OCI-LY3 (cell line): ENCODE measurements around the gene AQR.

Experiments
- H2AFZ ChIP-seq: fragments of 200-600, 300-600 bp; shearing (Covaris generic); 2 replicates; pipeline ENCODE4 v1.6.0; 2014; ENCODE audit warnings: antibody characterized with exemption, low read depth, low read length
- H3K27ac ChIP-seq: fragments of 200-600, 300-600 bp; sonication (generic); 2 replicates; pipeline ENCODE4 v1.5.1; 2014; ENCODE audit warnings: mild to moderate bottlenecking, low read length, moderate library complexity, mixed read lengths
- H3K27me3 ChIP-seq: fragments of 200-600, 300-600 bp; sonication (generic); 2 replicates; pipeline ENCODE4 v1.6.1; 2014; ENCODE audit warnings: low read depth, low read length, mixed read lengths
- H3K36me3 ChIP-seq: fragments of 200-600, 300-600 bp; sonication (generic); replicated peaks from 2 replicates; pipeline ENCODE3; 2014; ENCODE audit warnings: low read depth, low read length, mixed read lengths
- H3K4me1 ChIP-seq: fragments of 300-600, 200-600 bp; sonication (generic); 2 replicates; pipeline ENCODE4 v1.6.1; 2014; ENCODE audit warnings: low read length, mixed read lengths
- H3K4me2 ChIP-seq: fragments of 200-600, 300-600 bp; sonication (generic); 2 replicates; pipeline ENCODE4 v1.6.1; 2014; ENCODE audit warnings: low read length, mixed read lengths
- H3K4me3 ChIP-seq: fragments of 300-600, 200-600 bp; sonication (generic); 2 replicates; pipeline ENCODE4 v1.5.1; 2014; ENCODE audit warnings: antibody characterized with exemption, mild to moderate bottlenecking, low read length, moderate library complexity
- H3K79me2 ChIP-seq: fragments of 300-600, 200-600 bp; shearing (Covaris generic); 2 replicates; pipeline ENCODE4 v1.6.1; 2014; ENCODE audit warnings: mild to moderate bottlenecking, low read length, mixed read lengths
- H3K9ac ChIP-seq: fragments of 300-600, 200-600 bp; shearing (Covaris generic); 2 replicates; pipeline ENCODE4 v1.6.0; 2014; ENCODE audit warnings: mild to moderate bottlenecking, low read length, moderate library complexity
- H3K9me3 ChIP-seq: fragments of 200-600, 300-600 bp; shearing (Covaris generic); 2 replicates; pipeline ENCODE4 v1.6.1; 2014; ENCODE audit warnings: low read length, mixed read lengths; ENCODE audit not compliant: insufficient read depth
- H4K20me1 ChIP-seq: fragments of 200-600, 300-600 bp; sonication (generic); 2 replicates; pipeline ENCODE4 v1.6.1; 2016; ENCODE audit warnings: low read length, mixed read lengths; ENCODE audit not compliant: insufficient read depth
- EZH2phosphoT487 ChIP-seq: fragments of 200-600 bp; shearing (Covaris generic); IDR thresholded peaks from 2 replicates; pipeline ENCODE4 v1.6.1; 2018; ENCODE audit warnings: antibody characterized with exemption, mixed run types, low read depth
- TF ChIP-seq, protein P1 (sequence below): fragments of 200-600, 300-600 bp; sonication (generic); IDR thresholded peaks from 2 replicates; pipeline ENCODE4 v1.5.1; 2014; ENCODE audit warnings: antibody characterized with exemption, low read length, low read depth

AQR gene

DNA sequence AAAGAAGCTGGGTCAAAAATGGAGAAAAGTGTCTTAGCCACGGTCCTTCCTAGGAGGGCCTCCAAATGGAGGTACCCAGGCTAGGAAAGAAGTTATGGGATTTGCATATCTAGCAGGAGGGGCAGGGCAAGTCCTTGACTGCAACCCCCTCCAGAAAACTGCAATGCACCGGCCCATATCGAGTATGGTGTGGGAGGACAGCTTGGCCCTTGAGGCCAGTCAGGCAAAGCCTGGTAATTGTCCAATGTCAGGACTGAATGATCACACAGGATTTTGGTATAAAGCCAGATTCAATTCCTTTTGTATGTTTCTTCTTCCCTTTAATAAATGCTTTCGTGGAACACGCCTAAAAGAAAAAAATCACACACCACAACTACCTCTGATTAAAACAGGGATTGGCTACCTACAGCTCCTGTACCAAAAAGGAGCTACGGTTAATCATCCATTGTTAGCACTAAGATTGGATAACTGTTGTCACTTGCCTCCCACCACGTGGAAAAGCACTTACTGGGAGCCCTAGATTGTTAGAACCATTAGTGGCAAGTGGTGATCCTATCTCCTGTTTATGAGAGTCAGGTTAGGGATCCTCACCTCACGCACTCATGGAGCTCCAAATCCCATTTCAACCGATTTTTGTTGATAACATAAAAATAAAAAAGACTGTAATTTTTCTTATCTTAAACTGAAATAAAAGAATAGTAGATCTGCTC is 17.4 kb upstream of the AQR start:
- TF ChIP-seq, protein P1, sequence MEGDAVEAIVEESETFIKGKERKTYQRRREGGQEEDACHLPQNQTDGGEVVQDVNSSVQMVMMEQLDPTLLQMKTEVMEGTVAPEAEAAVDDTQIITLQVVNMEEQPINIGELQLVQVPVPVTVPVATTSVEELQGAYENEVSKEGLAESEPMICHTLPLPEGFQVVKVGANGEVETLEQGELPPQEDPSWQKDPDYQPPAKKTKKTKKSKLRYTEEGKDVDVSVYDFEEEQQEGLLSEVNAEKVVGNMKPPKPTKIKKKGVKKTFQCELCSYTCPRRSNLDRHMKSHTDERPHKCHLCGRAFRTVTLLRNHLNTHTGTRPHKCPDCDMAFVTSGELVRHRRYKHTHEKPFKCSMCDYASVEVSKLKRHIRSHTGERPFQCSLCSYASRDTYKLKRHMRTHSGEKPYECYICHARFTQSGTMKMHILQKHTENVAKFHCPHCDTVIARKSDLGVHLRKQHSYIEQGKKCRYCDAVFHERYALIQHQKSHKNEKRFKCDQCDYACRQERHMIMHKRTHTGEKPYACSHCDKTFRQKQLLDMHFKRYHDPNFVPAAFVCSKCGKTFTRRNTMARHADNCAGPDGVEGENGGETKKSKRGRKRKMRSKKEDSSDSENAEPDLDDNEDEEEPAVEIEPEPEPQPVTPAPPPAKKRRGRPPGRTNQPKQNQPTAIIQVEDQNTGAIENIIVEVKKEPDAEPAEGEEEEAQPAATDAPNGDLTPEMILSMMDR = no peak
- no peak for TF ChIP-seq EZH2phosphoT487
- peaks cover 23% of the 10 kb centered on the region for H4K20me1 ChIP-seq
- no peak overlapping the region for H2AFZ ChIP-seq
- peaks cover 28% of the 10 kb centered on the region for H3K36me3 ChIP-seq
- H3K9ac ChIP-seq = peak overlapping the region; percentile 97
- peaks cover 20% of the 10 kb centered on the region for H3K4me1 ChIP-seq
- peak overlapping the region; percentile 96 for H3K4me2 ChIP-seq
- peak overlapping the region; percentile 92 for H3K4me3 ChIP-seq
- H3K79me2 ChIP-seq = peaks cover 60% of the 10 kb centered on the region
- H3K27me3 ChIP-seq = no peaks in the 10 kb centered on the region
- H3K9me3 ChIP-seq = no peaks in the 10 kb centered on the region
- peak overlapping the region; percentile 82; the same call in 1 of the 2 replicates for H3K27ac ChIP-seq

DNA sequence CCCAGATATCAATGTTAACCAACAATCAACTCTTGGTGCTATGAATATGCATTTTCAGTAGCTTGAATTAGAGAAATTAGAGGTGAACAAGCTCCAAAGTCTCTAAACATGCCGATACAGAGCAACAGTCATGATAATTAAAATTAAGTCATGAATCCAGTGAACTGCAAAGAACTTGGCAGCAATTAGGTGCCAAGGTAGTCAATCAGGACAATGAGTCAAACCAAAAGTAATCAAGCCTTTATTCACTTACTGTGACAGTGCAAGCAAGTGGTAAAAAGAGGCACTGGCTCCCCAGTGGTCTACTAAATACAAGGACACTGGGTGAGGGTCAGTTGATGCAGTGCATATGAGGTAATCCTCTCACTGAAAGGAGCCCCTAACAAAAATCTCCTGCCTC is 16.8 kb upstream of the AQR start:
- no peaks in the 10 kb centered on the region for H3K27me3 ChIP-seq
- peaks cover 20% of the 10 kb centered on the region for H3K4me1 ChIP-seq
- H3K79me2 ChIP-seq = peaks cover 62% of the 10 kb centered on the region
- peak overlapping the region; percentile 97; the same call in 1 of the 2 replicates for H3K9ac ChIP-seq
- H3K36me3 ChIP-seq = peaks cover 29% of the 10 kb centered on the region
- no peak overlapping the region for H3K27ac ChIP-seq
- no peak for TF ChIP-seq EZH2phosphoT487
- TF ChIP-seq, protein P1 = no peak
- H2AFZ ChIP-seq = no peak overlapping the region
- no peaks in the 10 kb centered on the region for H3K9me3 ChIP-seq
- H3K4me2 ChIP-seq = peak overlapping the region; percentile 96
- H4K20me1 ChIP-seq = peaks cover 23% of the 10 kb centered on the region
- H3K4me3 ChIP-seq = peak overlapping the region; percentile 92

DNA sequence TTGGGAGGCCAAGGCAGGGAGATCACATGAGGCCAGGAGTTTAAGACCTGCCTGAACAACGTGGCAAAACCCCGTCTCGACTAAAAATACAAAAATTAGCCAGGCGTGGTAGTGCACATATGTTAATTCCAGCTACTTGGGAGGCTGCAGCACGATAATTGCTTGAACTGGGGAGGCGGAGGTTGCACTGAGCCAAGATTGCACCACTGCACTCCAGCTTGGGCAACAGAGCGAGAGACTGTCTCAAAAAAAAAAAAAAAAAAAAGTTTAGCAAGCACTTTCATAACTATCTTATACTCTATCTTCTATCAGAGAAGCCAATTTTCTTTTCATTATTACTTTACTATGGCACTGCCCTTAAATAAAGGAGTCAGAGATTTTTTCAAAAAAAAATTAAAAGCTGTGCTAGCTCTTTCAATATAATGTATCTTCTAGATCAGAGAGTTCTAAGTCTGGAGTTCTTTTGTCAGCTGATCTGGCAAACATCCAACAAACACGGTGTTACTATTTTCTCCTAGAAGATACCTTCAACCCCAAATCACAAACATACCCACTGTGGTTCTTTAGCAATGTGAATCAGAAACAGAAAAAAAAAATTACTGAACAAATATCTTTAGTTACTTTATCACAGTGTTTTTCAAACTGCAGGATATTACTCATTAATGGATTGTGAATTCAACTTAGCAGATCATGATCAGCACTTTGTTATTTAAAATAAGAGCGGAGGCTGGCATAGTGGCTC is 15.5 kb upstream of the AQR start:
- H3K36me3 ChIP-seq = peaks cover 35% of the 10 kb centered on the region
- no peak overlapping the region for H3K4me3 ChIP-seq
- H3K27ac ChIP-seq = no peak overlapping the region
- H3K9me3 ChIP-seq = no peaks in the 10 kb centered on the region
- H3K4me2 ChIP-seq = no peak overlapping the region
- no peaks in the 10 kb centered on the region for H3K27me3 ChIP-seq
- peaks cover 20% of the 10 kb centered on the region for H3K4me1 ChIP-seq
- H3K9ac ChIP-seq = no peak overlapping the region
- no peak for TF ChIP-seq EZH2phosphoT487
- TF ChIP-seq, protein P1 = no peak
- H4K20me1 ChIP-seq = peaks cover 23% of the 10 kb centered on the region
- no peak overlapping the region for H2AFZ ChIP-seq
- H3K79me2 ChIP-seq = peaks cover 63% of the 10 kb centered on the region

DNA sequence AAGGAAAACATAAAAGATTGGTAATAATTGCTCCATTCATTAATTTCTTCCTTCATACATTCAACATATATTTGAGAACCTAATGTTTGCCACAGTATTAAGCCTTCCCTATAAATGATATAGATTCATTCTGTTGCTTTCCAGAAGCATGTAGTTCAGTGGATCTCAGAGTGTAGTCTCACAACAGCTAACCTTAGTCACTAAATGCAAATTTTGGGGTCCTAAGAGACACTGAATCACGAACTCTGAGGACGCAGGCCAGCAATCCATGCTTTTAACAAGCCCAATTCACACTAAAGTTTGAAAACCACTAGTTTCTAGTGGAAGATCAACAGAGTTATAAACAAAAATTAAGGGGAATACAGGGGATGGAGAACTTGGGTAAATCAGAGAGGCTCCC is 7.2 kb upstream of the AQR start:
- Histone ChIP-seq H3K36me3 (peaks cover 19% of the 10 kb centered on the region), H3K4me1 (no peaks in the 10 kb centered on the region), H4K20me1 (no peaks in the 10 kb centered on the region), H3K4me2 (no peak overlapping the region), H3K9ac (no peak overlapping the region), H3K79me2 (0 out of 2 replicates have a peak, but pooled peaks cover 3% of the 10 kb centered on the region), H3K27ac (no peak overlapping the region), H3K4me3 (no peak overlapping the region), H3K9me3 (no peaks in the 10 kb centered on the region), H2AFZ (no peak overlapping the region), H3K27me3 (no peaks in the 10 kb centered on the region)
- TF ChIP-seq, protein P1 = no peak
- no peak for TF ChIP-seq EZH2phosphoT487
